ENCODE results near the gene TRAPPC10.

Gene TRAPPC10

DNA sequence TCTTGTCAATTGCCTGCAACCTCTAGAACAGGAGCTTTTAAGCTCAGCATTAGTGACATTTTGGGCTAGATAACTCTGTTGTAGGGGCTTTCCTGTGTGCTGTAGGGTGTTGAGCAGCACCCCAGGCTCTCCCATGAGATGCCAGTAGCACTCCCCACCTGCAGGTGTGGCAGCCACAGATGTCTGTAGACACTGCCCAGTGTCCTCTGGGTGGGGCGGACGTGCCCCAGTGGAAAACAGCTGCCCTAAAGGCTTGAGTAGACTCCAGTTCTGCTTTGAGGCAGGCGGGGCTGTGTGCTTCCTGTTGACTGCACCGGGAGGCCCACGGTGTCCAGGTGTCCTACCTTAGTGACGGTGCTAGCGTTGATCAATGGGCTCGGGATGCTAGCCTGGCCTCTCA is 78.2 kb downstream of the TRAPPC10 start:
- Histone ChIP-seq H3F3A (ENCODE audit: control insufficient read depth, insufficient read depth) (no peaks in the 10 kb centered on the region), H3K4me1 (ENCODE audit: control insufficient read depth, low read length) (peaks cover 11% of the 10 kb centered on the region), H3K4me3 (ENCODE audit: low read length) (no peak overlapping the region), H4K20me1 (ENCODE audit: control insufficient read depth, insufficient read depth, low read depth, low read length) (0 out of 2 replicates have a peak, but pooled peaks cover 3% of the 10 kb centered on the region), H3K9me2 (replicated peaks; ENCODE audit: control insufficient read depth, low read length) (no peaks in the 10 kb centered on the region), H3K79me2 (ENCODE audit: control insufficient read depth, low read length) (no peaks in the 10 kb centered on the region), H3K36me3 (ENCODE audit: control insufficient read depth, low read length) (peaks cover 64% of the 10 kb centered on the region), H3K27ac (ENCODE audit: low read depth, low read length) (peak overlapping the region; percentile 18; the same call in 1 of the 2 replicates), H3K27me3 (ENCODE audit: control insufficient read depth, low read length) (no peaks in the 10 kb centered on the region), H3K4me2 (ENCODE audit: low read length) (no peak overlapping the region), H3K9me3 (ENCODE audit: control insufficient read depth, insufficient read depth, low read length) (no peaks in the 10 kb centered on the region)
- TF ChIP-seq, protein P1, sequence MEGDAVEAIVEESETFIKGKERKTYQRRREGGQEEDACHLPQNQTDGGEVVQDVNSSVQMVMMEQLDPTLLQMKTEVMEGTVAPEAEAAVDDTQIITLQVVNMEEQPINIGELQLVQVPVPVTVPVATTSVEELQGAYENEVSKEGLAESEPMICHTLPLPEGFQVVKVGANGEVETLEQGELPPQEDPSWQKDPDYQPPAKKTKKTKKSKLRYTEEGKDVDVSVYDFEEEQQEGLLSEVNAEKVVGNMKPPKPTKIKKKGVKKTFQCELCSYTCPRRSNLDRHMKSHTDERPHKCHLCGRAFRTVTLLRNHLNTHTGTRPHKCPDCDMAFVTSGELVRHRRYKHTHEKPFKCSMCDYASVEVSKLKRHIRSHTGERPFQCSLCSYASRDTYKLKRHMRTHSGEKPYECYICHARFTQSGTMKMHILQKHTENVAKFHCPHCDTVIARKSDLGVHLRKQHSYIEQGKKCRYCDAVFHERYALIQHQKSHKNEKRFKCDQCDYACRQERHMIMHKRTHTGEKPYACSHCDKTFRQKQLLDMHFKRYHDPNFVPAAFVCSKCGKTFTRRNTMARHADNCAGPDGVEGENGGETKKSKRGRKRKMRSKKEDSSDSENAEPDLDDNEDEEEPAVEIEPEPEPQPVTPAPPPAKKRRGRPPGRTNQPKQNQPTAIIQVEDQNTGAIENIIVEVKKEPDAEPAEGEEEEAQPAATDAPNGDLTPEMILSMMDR (IDR thresholded peaks at IDR 0.05; ENCODE audit: low read depth, low read length, poor library complexity, severe bottlenecking): no peak
- no peak for TF ChIP-seq EZH2phosphoT487 (IDR thresholded peaks at IDR 0.05; ENCODE audit: borderline replicate concordance, low read length)

GRCh38 chr21:44092211-44092610 is 80.1 kb downstream of the TRAPPC10 start:
- H3K36me3 ChIP-seq (ENCODE audit: control insufficient read depth, low read length): peaks cover 48% of the 10 kb centered on the region

DNA sequence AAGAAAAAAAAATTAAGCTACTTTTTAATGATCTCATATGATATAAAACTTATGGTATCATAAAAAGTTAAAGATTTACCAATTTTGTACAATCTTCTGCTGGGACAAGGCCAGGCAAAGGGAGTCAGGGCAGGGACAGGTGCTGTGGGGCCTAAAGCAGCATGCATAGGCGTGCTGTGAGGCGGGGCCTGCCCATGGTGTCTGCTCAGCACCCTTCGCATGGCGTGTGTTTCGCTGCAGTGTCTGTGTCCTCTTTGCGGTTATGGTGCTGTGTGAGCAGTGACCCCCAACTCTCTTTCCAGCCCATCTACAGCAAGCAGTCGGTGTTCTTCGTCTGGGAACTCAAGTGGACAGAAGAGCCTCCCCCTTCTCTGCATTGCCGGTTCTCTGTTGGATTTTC is 81.7 kb downstream of the TRAPPC10 start:
- no peaks in the 10 kb centered on the region for H3K79me2 ChIP-seq (ENCODE audit: control insufficient read depth, low read length)
- H3K9me3 ChIP-seq (ENCODE audit: control insufficient read depth, insufficient read depth, low read length): no peaks in the 10 kb centered on the region
- H3K9me2 ChIP-seq (replicated peaks; ENCODE audit: control insufficient read depth, low read length): no peaks in the 10 kb centered on the region
- no peak overlapping the region for H3K4me3 ChIP-seq (ENCODE audit: low read length)
- H4K20me1 ChIP-seq (ENCODE audit: control insufficient read depth, insufficient read depth, low read depth, low read length): 0 out of 2 replicates have a peak, but pooled peaks cover 3% of the 10 kb centered on the region
- TF ChIP-seq, protein P1 (IDR thresholded peaks at IDR 0.05; ENCODE audit: low read depth, low read length, poor library complexity, severe bottlenecking): no peak
- no peak for TF ChIP-seq EZH2phosphoT487 (IDR thresholded peaks at IDR 0.05; ENCODE audit: borderline replicate concordance, low read length)
- H3F3A ChIP-seq (ENCODE audit: control insufficient read depth, insufficient read depth): no peaks in the 10 kb centered on the region
- no peak overlapping the region for H3K27ac ChIP-seq (ENCODE audit: low read depth, low read length)
- no peaks in the 10 kb centered on the region for H3K27me3 ChIP-seq (ENCODE audit: control insufficient read depth, low read length)
- H3K4me1 ChIP-seq (ENCODE audit: control insufficient read depth, low read length): peaks cover 11% of the 10 kb centered on the region
- no peak overlapping the region for H3K4me2 ChIP-seq (ENCODE audit: low read length)
- H3K36me3 ChIP-seq (ENCODE audit: control insufficient read depth, low read length): peaks cover 41% of the 10 kb centered on the region

More at GRCh38 chr21:44092211-44092610, 80.1 kb downstream of the TRAPPC10 start:
- H3F3A ChIP-seq (ENCODE audit: control insufficient read depth, insufficient read depth): no peaks in the 10 kb centered on the region
- H3K27me3 ChIP-seq (ENCODE audit: control insufficient read depth, low read length): no peaks in the 10 kb centered on the region
- TF ChIP-seq, protein P1 (IDR thresholded peaks at IDR 0.05; ENCODE audit: low read depth, low read length, poor library complexity, severe bottlenecking): no peak
- TF ChIP-seq EZH2phosphoT487 (IDR thresholded peaks at IDR 0.05; ENCODE audit: borderline replicate concordance, low read length): no peak
- no peak overlapping the region for H3K4me2 ChIP-seq (ENCODE audit: low read length)
- H3K27ac ChIP-seq (ENCODE audit: low read depth, low read length): no peak overlapping the region
- no peaks in the 10 kb centered on the region for H3K9me2 ChIP-seq (replicated peaks; ENCODE audit: control insufficient read depth, low read length)
- no peaks in the 10 kb centered on the region for H3K79me2 ChIP-seq (ENCODE audit: control insufficient read depth, low read length)
- H4K20me1 ChIP-seq (ENCODE audit: control insufficient read depth, insufficient read depth, low read depth, low read length): 0 out of 2 replicates have a peak, but pooled peaks cover 3% of the 10 kb centered on the region
- H3K9me3 ChIP-seq (ENCODE audit: control insufficient read depth, insufficient read depth, low read length): no peaks in the 10 kb centered on the region
- no peak overlapping the region for H3K4me3 ChIP-seq (ENCODE audit: low read length)
- peaks cover 11% of the 10 kb centered on the region for H3K4me1 ChIP-seq (ENCODE audit: control insufficient read depth, low read length)
